CD4-positive, alpha-beta T cell treated with Interleukin-17A for 4 hours (primary cell): ENCODE measurements around the gene FERMT3.
"Not testable (repeated sequence)": the region's sequence is repeated elsewhere in the genome, so short reads cannot be mapped to it uniquely, and the experiment has no call there.

Source experiments
- DNase-seq: peaks from one replicate; pipeline ENCODE4 v3.0.0-alpha.2; 2020; ENCODE audit warnings: mixed read lengths

The FERMT3 gene

GRCh38 chr11:64237484-64237951 lies 31.0 kb downstream of the FERMT3 start:
- DNase-seq, result no peak

GRCh38 chr11:64238076-64238475 lies 31.6 kb downstream of the FERMT3 start:
- DNase-seq, result no peak

GRCh38 chr11:64238999-64239398 lies 32.5 kb downstream of the FERMT3 start:
- DNase-seq, result no peak

GRCh38 chr11:64239662-64240434 lies 33.3 kb downstream of the FERMT3 start:
- no peak for DNase-seq

- DNase-seq, result peak; percentile 97
Observed at GRCh38 chr11:64240435-64241240, 34.1 kb downstream of the FERMT3 start, which contains the start of gene FKBP2. TSS of gene FKBP2 (plus strand) at chr11:64241095. CDS start at chr11:64242388, 1,293 bp downstream.

GRCh38 chr11:64241241-64241490 lies 34.6 kb downstream of the FERMT3 start:
- DNase-seq, result no peak

GRCh38 chr11:64241491-64242374 lies 35.2 kb downstream of the FERMT3 start:
- peak; percentile 100 for DNase-seq

GRCh38 chr11:64243236-64243854 lies 36.8 kb downstream of the FERMT3 start:
- DNase-seq, result no peak

- no peak for DNase-seq
Observed at GRCh38 chr11:64244107-64244506, 37.6 kb downstream of the FERMT3 start.

- DNase-seq, result peak; percentile 26
Observed at GRCh38 chr11:64244966-64245365, 38.4 kb downstream of the FERMT3 start.

- peak; percentile 84 for DNase-seq
Observed at GRCh38 chr11:64245401-64245796, 38.9 kb downstream of the FERMT3 start.

- peak; percentile 91 for DNase-seq
Observed at GRCh38 chr11:64245797-64246620, 39.5 kb downstream of the FERMT3 start.

GRCh38 chr11:64246621-64246870 lies 40.0 kb downstream of the FERMT3 start:
- DNase-seq, result not testable (repeated sequence)

GRCh38 chr11:64246871-64247728 lies 40.6 kb downstream of the FERMT3 start, which contains the start of gene PPP1R14B:
TSS of gene PPP1R14B (minus strand) at chr11:64246943. CDS start at chr11:64246673, 270 bp downstream.
- DNase-seq, result peak; percentile 91

- DNase-seq, result no peak
Observed at GRCh38 chr11:64247729-64248531, 41.4 kb downstream of the FERMT3 start.

GRCh38 chr11:64248578-64248977 lies 42.1 kb downstream of the FERMT3 start:
- no peak for DNase-seq

GRCh38 chr11:64249038-64249437 lies 42.5 kb downstream of the FERMT3 start:
- no peak for DNase-seq

- DNase-seq, result no peak
Observed at GRCh38 chr11:64249563-64250414, 43.3 kb downstream of the FERMT3 start.
